ENCODE measurements around the gene PPP1R9B.

- TF ChIP-seq CSRNP3 (CRISPR knock-in tag; IDR thresholded peaks at IDR 0.05) (no peak), RARB (CRISPR knock-in tag; IDR thresholded peaks at IDR 0.05) (no peak), PATZ1 (CRISPR knock-in tag; IDR thresholded peaks at IDR 0.05; ENCODE audit: borderline replicate concordance) (no peak), ESRRG (CRISPR knock-in tag; IDR thresholded peaks at IDR 0.05) (no peak), BACH2 (CRISPR knock-in tag; IDR thresholded peaks at IDR 0.05; ENCODE audit: borderline replicate concordance) (no peak), TSHZ2 (CRISPR knock-in tag; IDR thresholded peaks at IDR 0.05) (no peak), ZNF70 (CRISPR knock-in tag; IDR thresholded peaks at IDR 0.05) (no peak), GLIS3 (CRISPR knock-in tag; IDR thresholded peaks at IDR 0.05) (no peak), ZC3H10 (CRISPR knock-in tag; IDR thresholded peaks at IDR 0.05) (no peak), TCF4 (CRISPR knock-in tag; IDR thresholded peaks at IDR 0.05; ENCODE audit: borderline replicate concordance) (no peak)
Measured at GRCh38 chr17:50187394-50187725, 36.9 kb upstream of the PPP1R9B start.

Measured in SK-N-SH treated with all-trans-retinoic acid at 6 μM for 48 hours (cell line).